Measurements from ENCODE around the gene SLC12A7.
"Not testable (repeated sequence)": the region's sequence is repeated elsewhere in the genome, so short reads cannot be mapped to it uniquely, and the experiment has no call there.

The SLC12A7 gene

DNA sequence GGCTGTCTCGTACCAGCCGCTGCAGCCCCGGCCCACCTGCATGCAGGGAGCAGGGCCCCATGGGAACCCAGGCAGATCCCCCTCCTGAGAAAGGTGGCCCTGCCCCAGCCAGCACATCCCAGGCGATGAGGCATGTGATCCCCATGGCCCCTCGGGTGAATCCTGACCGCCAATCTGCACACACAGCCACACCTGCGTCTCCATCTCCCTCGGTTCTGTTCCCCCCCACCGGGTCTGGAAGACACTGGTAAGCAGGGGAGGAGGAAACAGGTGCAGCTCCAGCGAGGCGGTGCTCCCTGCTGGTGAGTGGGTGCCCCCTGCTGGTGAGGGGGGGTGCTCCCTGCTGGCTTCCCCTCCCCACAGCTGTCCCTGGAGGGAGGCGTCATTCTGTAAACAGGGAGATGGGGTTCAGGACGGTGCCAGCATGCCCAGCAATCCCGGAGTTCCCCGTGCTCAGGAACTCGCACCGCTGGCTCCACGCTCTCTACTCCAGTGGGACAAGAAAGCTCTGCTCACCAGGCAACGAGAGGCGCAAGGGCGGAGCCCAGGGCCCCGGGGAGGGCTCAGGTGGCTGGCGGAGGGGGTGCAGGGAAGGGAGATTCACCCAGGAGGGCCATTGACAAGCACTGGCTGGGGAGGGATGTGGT, 28.4 kb upstream of the SLC12A7 start:
- DNase-seq: peak; percentile 78 to 82

DNA sequence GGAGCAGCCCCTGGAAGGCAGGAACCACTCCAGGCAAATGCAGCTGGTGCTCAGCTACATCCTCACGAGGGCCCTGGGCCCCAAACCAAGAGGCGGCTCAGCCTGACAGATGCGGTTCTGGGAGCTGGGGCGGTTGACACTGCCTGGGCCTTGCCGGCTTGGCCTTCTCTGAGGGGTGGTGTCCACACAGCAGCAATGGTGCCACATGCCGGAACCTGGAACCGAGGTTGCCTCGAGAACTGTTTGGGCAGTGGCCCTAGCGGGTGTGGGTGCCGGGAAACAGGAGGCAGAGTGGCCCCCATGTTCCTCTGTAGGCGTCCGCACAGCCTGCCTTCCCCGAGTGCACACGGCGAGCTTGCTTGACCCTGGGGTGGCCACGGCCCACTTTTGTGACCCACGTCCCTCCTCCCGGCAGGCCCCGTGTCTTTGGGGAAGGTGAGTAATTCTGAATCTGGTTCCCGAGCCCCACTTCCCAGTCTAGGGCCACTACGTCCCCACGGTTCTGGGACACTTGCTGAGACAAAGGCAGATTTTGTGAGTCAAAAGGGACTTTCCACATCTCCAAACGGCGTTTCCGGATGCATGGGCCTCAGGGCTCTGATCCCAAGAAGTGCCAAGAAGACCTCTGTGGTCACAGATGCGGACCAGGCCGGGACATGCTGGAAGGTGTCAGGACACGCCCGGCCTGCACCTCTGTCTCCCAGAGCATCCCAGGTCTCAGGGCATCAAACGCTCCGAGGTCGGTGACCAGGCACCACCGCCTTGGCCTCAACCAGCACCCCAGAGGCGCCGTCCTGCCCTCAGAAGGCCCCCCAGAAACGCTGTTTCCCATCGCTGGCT, 27.7 kb upstream of the SLC12A7 start:
- DNase-seq: no peak

DNA sequence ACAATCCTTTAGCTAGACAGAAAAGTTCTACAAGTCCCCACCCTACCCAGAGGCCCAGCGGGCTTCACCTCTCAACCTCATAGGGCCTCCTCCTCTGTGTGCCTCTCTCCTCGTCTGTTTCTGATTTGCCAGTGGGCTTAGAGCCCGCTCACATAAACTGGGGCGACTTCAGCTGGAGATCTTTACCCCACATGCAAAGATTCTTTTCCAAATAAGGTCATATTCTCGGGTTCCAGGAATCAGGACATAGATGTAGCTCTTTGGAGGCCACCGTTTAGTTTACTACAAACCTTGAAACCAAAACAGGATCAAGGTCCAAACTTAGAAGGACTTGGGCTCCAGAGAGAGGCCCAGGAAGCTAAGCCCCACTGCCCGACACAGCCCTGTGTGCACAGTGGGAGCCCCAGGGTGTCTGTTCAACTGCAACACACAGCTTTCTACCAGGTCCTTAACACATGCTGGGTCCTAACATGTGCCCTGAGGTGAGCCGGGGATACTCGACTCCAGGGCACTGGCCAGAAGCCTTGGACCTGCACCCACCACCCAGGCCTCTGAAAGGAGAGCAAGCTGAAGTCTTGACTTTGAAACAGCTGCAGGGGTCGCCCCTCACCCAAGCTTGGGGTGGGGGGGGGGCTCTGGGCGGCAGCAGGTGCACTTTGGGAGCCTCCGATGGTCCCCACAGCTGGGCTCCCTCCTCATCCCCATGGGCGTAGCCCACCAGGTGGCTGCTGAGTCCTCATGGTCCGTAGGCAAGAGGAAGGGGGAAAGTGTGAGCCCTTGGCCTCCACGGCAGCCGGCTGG, 26.8 kb upstream of the SLC12A7 start:
- DNase-seq: no peak

DNA sequence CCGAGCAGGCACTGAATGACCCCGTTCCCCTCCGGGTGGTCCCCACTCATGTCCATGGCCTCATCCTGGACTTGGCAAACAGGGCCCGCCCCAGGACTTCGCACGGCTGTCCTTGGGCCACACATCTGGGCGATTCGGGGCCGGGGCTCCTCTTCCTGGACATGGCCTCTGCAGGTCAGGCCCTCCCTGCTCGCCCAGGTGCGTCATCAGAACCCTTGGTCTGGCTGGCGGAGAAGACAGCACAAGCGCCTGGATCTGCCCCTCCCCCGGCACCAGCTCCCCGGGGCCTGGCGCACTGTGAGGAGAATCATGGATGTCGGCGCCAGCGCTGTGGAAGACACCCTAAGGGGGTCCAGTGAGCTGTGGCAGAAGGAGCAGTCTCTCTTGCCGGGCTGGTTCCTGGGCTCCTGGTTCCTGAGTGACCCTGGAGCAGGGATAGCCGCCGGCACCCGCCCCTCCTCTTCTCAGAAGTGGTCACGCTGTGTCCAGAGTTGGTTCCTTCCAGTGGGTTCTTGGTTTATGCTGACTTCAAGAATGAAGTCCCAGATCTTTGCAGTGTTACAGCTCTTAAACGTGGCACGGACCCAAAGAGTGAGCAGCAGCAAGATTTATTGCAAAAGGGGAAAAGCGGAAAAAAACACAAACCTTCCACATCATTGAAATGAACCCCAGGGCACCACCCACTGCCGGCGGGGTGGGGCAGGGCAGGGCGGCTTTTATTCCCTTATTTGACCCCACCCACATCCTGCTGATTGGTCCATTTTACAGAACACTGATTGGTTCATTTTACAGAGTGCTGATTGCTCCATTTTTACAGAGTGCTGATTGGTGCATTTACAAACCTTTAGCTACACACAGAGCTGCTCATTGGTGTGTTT, 25.9 kb upstream of the SLC12A7 start:
- no peak for DNase-seq

DNA sequence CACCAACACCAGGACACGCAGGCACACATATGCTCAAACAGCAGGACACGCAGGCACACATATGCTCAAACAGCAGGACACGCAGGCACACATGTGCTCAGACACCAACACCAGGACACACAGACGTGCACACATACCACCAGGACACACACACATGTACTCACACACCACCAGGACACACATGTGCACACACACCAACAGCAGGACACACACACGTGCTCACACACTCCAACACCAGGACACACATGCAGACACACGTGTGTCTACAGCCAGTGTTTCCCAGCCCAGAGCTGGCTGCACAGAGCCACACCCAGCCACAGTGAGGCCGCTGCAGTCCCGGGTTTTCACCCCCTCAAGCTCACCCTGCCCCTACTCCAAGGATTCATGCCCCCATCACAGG, 25.0 kb upstream of the SLC12A7 start:
- DNase-seq: no peak

DNA sequence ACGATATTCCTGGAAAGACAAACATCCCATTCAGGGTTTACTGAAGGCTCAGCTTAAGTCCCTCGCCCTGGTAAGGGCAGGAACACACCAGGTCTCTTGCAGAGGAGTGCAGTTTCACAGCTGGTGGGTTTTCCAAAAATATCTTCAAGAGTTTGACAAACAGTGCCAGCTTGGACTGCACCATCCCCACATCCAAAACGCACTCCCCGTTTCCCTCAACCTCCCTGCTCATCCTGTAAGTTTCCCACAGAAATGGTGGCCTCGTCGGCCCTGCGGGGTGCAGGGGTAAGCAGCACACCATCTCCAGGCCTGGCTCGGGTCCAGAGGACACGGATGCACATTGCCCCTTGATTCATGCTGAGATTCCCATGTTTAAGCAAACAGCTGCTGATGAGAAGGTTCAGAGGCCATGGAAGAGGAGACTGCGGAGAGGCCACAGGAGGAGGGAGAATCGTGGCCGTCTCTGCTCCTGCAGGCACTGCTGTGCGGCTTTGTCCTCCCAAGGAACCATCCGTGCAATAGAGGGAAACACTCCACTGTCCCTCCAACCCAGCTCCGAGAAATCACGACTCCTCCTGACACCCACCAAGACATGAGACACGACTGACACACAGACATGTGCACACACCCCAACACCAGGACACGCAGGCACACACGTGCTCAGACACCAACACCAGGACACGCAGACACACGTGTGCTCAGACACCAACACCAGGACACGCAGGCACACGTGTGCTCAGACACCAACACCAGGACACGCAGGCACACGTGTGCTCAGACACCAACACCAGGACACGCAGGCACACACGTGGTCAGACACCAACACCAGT, 24.0 kb upstream of the SLC12A7 start:
- no peak for DNase-seq

DNA sequence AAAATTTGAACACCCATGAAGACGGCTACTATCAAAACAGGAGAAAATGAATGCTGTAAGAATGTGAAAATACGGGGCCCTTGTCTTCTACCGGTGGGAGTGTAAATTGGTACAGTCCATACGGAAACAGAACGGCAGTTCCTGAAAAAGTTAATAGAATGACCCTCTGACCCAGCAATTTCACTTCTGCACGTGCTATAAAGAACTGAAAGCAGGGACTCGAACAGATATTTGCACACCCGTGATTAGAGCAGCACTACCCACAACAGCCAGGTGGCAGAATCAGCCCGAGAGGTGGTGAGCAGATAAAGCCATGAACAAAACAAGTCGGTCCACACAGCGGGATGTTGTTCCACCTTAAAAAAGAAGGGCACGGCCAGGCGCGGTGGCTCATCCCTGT, 22.6 kb upstream of the SLC12A7 start:
- DNase-seq: no peak

DNA sequence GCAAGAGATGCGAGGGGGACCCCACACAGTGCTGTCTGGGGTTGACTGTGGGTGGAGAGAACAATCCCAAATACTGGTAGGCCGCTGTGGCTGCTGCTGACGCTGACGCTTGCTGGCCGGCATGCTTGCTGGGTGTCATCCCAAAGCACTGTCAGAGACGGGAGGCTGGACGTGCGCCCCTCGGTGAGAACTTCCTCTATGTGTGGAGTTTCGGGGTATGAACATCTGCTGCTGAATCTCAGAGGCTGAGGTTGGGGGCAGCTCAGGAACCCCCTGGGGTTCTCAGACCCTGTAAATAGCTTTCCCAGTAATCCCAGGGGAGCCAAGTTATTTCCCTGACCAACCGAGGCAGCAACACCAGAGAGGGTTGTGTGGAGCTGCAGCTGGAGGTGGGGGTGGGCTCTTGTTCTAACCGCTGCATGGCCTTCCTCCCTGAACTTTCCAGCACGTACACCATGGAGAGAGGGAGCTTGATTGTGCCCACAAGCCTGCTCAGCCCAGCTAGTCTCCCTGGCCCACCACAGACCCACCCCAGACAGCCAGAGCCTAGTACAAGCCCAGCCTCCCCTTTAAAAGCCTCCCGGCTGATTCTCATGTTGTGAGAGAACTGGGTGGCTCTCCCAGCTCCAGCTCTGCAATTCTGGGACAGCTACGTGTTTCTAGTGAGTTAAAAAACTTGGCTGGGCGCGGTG, 21.8 kb upstream of the SLC12A7 start:
- DNase-seq: no peak

DNA sequence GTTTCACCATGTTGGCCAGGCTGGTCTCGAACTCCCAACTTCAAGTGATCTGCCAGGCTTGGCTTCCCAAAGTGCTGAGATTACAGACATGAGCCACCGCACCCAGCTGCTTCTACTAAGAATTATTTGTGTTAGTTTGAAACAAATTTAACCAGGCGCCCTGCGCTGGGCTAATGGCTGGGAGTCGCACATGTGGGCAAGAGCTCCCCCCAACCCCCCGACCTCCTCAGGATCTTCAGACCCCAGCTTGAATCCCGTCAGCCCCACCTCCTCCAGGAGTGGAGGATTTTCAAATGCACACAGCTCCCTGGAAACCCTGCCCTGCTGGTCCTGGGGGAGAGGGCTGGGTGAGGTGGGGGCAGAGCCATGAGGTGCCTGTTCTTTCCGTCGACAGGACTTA, 21.2 kb upstream of the SLC12A7 start:
- DNase-seq: no peak

DNA sequence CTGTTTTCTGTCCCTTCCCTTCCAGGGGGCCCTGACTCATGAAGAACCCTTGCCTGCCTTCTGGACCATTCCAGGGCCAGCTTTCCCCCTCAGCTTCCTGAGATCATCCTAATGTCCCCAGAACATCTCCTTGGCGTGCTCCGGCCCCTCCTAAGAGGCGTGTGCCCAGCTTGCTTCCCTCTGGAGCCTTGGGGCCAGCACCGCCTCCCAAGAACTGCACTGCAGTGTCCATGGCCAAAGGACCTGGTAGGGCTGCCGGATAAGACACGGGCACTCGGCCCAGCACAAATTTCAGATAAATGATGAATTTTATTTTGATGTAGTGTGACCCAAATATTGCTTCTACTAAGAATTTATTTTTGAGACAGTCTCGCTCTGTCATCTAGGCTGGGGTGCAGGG, 20.7 kb upstream of the SLC12A7 start:
- no peak for DNase-seq

DNA sequence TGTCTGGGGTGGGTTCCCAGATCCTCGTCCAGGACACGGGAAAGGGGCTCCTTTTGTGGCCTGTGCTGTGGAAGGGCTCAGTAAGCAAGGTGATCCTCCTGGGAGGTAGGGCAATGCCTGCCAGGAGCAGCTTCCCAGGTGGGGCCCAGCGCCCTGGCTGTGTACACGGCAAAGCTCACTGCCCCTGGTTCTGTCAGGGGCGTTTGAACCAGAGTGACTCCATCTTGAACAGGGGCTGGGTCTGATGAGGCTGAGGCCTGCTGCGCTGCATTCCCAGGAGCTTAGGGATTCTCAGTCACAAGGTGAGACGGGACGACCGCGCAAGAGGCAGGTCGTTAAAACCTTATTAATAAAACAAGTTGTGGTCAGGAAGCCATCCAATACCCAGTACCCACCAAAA, 19.9 kb upstream of the SLC12A7 start:
- no peak for DNase-seq

DNA sequence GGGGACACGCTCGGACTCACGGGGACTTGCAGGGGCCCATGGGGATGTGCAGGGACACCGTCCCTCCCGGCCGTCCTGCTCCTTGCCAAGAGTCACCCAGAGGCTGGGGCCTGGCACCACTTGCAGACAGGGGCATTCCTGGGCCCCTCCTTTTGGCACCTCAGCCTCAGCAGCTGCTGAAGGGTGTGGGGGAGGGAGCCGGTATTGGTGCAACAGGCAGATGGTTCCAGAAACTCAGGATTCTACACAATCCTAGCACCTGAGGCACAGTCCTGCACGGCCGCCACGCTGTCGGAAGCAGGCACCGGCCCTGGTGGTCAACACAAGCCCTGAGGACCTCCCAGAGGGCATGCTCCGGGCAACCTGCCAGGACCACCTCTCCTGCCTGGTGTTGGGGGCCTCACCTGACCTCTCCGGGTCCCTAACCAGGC, 19.3 kb upstream of the SLC12A7 start:
- DNase-seq: no peak

DNA sequence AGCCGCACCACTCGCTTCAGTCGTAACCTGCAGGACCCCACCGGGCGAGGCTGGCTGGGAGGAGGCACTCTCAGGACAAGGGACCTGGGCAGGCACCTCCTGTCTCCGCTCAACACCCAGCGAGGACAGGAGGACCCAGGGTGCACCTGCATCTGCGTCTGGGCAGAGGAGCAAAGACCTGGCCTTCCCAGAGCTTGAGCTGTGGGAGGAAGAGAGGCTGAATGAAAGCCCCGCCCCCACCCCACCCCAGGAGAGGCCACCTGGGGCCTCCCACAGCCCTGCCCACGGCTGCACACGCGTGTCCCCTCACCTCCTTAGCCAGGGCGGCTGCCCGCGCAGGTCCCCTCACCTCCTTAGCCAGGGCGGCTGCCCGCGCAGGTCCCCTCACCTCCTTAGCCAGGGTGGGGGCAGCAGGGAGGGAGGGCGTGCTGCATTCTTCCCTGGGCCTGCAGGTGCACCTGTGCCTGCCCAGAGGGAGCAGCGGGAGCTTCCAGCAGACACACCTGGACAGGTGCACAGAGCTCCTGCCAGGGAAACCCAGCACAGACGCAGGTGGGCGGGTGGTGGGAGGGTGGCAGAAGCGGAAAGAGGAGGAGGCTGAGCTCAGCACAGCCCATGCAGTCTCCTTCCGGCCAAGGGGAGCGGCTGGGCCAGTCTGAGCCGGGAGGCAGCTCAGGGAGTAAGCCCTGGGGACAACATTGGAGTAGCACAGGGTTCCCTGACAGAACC, 18.5 kb upstream of the SLC12A7 start:
- no peak for DNase-seq

DNA sequence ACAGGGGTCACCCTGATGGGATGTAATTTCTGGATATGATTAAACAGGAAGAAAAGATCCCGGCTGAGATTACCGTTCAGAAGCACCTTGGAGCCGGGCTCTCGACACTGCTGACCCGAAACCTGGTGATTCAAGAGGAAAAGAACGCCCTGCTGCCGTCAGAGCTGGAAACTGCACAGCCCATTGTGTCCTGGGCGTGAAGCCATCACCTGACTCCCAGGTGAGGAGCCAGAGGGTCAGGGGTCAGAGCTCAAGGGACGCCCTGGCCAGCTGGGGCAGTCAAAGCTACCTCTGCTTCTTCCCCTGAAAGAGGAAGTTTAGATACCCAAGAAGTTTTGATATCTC, 17.8 kb upstream of the SLC12A7 start:
- DNase-seq: no peak

DNA sequence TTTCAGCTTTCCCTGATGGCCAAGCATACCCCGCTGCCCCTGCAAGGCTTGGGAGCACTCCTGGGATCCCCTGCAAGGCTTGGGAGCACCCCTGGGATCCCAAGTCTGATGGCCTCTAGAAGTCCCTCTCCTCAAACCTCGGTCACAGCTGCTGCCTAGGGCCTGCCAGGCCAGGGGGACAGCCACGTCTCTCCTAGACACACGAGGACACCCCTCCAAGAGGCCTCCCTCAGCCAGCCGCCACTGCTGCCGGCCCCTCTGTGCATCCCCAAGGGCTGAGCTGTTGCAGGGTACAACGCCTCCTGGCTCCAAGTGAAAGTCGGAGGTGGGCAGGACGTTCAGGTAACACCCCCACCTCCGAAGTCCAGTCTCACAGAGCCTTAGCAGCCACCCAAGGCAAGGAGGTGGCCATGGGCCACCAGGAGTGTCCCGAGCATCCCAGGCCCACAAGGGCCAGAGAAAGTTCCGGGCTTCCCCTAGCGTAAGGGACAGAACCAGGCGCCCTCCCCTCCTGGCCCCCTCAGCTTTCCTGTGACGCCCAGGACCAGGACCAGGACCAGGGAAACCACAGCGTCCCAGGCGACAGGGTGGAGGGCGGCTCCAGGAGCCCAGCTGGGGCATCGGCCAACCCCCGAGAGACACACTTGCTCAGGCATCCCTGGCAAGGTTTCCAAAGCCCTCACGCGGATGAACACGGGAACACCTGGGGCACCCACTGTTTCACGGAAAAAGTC, 17.3 kb upstream of the SLC12A7 start:
- DNase-seq: no peak

DNA sequence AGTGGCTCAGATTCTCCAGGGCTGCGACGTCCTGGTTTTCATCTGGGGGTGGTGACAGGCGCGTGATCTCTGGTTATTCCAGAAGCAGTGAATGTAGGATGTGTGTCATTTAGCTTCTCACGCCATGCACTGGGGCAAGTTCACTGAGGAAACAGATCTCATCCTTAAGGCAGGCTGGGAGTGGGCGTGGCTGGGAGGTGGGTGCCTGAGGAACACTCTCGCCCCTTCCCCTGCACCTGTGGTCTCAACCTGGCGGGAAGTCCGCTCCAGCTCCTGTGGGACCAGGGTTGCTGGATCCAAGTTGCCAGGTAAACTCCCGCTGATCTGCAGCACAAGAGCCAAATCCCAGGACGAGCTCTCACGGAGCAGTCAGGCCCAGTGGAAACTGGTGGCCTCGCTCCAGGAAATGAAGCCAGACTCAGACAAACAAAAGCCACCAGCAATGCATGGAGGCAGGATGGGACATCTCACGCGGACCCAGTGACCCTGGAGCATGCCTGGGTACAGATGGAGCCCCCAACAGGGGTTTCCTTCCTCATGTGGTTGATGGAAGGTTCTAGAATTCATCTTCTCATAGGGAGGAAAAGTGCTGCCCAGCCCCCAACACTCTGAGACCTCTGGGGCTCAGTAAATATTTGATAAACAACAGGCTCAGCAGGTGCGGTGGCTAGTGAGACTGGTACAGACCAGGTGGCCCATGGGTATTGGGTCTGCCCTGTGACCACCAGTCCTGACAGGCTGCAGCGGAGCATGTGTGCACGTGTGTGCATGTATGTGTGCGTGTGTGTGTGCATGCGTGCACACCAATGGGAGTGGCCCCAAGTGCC, 16.3 kb upstream of the SLC12A7 start:
- DNase-seq: no peak

DNA sequence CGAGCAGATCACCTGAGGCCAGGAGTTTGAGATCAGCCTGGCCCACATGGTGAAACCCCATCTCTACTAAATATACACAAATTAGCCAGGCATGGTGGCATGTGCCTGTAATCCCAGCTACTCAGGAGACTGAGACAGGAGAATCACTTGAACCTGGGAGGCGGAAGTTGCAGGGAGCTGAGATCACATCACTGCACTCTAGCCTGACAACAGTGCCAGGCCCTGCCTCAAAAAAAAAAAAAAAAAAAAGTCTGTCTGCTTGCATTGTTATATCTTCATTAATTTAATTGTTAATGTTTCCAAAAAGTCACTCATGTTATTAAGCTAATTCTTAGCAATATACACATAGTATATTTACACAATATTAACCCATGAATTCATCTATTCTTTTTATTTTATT, 13.8 kb upstream of the SLC12A7 start:
- not testable (repeated sequence) for DNase-seq

DNA sequence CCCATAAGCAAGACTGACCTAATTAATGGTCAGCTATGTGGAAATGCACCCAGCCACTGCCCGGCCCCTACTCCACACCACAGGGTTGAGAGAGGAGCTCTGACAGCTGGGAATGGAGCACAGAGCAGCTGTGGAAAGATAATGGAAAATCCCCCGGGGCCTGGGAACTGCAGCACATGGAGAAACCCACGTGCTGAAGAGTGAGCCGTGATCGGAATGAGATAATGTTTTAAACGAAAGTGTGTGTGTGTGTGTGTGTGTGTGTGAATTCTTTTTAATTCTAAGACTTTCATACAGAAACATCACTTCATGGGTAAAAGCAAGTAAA, 13.1 kb upstream of the SLC12A7 start:
- no peak for DNase-seq

Measured in activated CD4-positive, alpha-beta T cell treated with anti-CD3 and anti-CD28 coated beads, Interleukin-2, amount 50 U/mL, for 48 hours (primary cell).